Measurements from ENCODE around the gene TTC33.

GRCh38 chr5:40779561-40779960 lies 23.8 kb upstream of the TTC33 start:
- TF ChIP-seq POLR2A (IDR thresholded peaks at IDR 0.05), result no peak
- no peak for TF ChIP-seq CTCF (IDR thresholded peaks at IDR 0.05)

Data from suprapubic skin (tissue), 3 donors.